Activated CD8-positive, alpha-beta memory T cell treated with anti-CD3 and anti-CD28 coated beads, Interleukin-2, amount 50 U/mL, for 48 hours (primary cell): Measurements from ENCODE around the gene CDH13.

Experiments
- DNase-seq: peaks from one replicate; pipeline ENCODE4 v3.0.0-alpha.2; 2020

The CDH13 gene

GRCh38 chr16:83653785-83654184 lies 1027.0 kb downstream of the CDH13 start:
- no peak for DNase-seq

GRCh38 chr16:83660282-83660681 lies 1033.5 kb downstream of the CDH13 start:
- no peak for DNase-seq

DNA sequence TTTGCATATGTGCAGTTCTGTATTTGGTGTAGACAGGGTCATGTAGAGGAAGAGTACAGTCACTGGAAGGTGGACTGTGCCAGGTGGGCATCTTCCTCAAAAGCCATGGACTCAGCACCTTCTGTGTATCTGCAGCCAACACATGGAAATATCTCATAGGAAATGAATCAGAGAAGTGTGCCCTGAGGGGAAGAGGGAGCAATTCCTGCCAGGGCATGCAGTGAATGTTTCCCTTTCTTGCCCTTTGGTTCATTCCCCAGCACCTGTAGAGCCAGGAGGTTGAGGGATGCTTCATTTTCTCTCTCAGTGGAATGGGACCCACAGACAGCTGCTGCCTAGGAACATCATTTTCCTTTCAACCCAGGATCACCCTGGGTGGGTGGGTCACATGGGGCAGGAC lies 1034.9 kb downstream of the CDH13 start:
- DNase-seq = no peak

- no peak for DNase-seq
Observed at GRCh38 chr16:83666449-83666848, 1039.7 kb downstream of the CDH13 start.

- DNase-seq = no peak
Observed at GRCh38 chr16:83669456-83669855, 1042.7 kb downstream of the CDH13 start.

- DNase-seq = peak; percentile 18
Observed at GRCh38 chr16:83674931-83675535, 1048.3 kb downstream of the CDH13 start.

GRCh38 chr16:83676086-83676485 lies 1049.3 kb downstream of the CDH13 start:
- no peak for DNase-seq

- no peak for DNase-seq
Observed at GRCh38 chr16:83680980-83681379, 1054.2 kb downstream of the CDH13 start.

DNA sequence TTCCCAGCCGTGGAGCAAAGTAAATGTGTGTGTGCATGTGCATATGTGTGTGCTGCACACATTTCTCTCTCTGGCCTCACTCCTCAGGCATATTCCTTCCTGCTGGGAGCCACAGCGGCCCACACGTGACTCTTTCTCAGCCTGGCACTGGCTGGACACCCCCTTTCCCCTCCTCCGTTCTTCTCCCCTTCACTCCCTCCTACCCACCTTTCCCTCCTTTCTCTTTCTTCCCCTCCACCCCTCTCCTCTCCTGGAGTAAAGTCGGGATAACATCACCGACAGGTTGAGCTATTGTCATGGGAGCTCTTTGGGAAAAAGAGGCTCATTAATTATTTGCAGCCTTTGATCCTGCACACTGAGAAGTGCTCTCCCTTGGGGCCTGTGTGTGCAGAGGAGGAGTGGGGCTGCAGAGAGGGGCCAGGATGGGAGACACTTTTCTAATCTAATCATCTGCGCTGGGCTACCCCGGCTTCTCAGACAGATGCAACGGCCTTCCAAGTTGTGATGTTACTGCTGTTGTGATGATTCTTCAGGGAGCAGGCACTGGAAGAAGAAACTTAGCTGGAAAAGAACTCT lies 1054.7 kb downstream of the CDH13 start:
- DNase-seq = no peak

DNA sequence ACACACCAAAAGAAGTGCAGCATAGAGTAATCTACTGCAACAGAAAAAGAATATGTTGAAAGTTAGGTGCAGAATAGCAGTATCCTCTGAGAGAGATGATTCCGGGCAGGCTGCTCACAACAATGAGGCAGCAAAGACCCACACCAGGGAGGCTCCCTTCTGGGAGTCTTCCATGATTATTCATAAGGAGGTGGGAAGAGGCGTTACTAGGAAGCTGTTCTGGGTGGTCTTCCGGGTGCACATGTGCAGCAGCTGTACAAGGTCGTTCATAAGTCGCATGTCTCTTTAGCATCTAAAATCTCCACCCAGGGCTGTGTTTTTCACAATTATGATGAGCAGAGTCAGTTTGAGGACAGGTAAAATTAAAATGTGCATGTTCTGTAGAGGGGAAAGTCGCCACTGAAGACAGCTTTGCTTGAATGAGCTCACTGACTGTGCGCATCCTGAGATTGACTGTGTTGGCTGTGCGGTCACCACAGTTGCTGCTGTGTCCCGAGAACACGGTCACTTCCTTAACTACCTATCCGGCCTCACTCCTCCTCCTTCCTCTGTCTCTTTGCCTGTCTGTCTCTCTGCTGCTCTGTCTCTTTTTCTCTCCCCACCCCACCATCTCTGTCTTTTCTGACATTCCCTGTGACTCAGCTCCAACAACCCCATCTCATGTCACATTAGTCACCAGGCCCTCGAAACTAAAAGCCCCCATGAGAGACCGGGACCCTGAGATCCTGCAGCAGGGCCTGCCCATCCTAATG lies 1055.5 kb downstream of the CDH13 start:
- DNase-seq = no peak

DNA sequence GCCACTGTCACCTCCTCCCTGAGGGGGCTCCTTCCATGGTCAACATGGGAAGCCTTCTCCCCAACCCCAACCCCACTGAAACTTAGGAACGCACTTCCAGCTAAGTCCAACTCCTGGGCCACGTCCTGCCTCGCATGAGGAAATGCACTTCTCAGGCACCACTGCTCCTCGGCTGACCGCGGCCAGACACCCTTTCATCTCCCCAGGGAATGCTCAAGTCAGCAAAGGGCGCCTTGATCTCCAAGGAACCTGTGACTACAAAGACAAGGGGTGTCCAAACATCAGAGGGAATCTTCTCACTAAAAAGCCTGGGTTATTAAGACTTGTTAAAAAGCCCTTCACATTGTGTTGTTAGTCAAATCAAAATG lies 1056.1 kb downstream of the CDH13 start:
- DNase-seq = no peak

DNA sequence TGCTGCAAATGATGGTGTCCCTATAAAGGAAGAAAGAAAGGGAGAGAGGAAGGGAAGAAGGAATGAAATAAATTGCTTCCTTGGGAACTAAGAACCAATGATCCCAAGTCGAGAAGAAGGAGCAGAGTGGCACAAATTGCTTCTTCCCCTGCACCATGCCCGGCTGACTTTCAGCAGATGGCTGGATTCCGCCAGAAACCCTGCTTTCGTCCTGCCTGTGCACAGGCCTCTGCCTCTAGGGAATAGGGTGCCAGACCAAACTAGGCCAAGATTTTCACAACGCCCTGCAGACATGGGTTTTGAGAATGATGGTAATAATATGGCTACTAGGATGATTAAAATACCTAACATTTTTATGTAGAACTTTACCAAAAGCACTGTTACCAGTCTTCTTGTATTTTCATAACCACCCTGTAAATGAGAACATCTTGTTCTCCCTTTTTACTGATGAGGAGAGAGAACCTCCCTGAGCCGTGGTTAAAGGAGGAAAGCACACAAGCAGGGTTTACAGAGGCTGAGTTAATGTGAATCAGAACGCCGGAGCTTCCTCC lies 1058.9 kb downstream of the CDH13 start:
- no peak for DNase-seq

DNA sequence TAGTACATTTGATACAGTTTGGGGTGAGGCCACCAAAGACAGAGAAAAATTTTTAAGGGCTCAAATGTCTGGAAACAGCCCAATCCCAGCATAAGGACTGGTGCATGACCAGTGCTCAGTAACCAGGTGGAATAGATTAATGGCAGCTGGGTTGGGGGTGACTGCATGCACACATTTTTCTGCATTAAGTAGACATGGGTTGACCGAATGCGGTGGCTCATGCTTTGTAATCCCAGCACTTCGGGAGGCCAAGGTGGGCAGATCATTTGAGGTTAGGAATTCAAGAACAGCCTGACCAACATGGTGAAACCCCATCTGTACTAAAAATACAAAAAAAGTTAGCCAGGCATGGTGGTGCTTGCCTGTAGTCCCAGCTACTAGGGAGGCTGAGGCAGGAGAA lies 1060.0 kb downstream of the CDH13 start:
- DNase-seq = no peak

DNA sequence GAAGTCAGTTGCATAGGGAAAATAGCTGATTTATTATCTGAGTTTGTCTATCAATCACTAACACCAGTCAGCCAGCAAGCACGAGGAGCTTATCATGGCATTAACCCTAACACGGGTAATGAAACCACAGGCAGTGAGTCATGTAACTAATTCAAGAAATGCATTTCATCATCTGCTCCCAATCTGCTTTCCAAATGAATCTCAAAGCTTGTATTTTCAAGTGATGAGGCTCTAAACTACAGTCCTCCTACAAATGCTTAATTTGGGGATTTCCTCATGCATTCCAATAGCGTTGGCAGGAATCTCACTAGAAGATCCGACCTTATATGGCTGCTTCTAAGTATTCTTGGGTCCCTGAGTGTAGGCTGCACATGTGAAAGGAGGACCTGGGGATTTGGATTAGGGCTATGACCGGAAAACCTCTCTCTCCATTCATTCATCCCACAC lies 1062.6 kb downstream of the CDH13 start:
- DNase-seq = no peak

DNA sequence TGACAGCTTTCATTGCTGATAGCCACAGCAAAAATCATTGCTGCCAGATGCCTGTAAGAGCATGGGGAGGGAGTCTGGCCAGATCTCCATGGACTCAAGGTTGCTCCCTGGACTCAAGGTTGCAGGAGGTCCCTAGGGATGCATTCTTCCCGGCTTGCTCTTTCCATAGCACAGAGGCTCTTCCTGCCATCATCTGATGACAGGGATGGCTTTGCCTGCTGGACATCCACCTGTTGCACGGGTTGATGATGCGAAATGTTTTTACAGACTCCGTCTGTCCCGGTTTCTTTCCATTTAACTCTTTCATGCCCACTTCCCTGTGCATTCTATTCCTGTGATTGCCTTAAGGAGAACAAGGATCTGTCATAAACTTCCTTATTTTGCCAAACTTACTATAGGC lies 1065.5 kb downstream of the CDH13 start:
- no peak for DNase-seq

GRCh38 chr16:83698964-83699363 lies 1072.2 kb downstream of the CDH13 start:
- no peak for DNase-seq

- no peak for DNase-seq
Observed at GRCh38 chr16:83699817-83700216, 1073.0 kb downstream of the CDH13 start.

DNA sequence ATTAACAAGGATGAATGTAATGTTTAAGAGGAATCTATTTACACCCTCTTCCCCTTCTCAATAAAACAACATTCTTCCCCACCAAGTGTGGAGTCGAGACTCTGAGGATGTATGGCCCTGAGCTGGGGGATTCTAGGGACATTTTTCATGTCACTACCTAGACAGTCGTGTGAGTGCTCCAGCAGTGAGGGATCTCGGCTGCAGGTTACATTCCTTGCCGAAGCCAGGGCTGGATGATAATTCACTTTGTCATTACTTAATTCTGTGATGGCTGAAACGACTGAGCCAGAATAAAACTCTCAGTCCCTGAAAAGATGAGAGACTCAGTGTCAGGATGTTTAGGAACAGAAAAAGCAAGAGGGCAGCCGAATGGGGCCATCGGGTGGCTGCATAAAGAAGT lies 1074.1 kb downstream of the CDH13 start:
- DNase-seq = no peak

- peak; percentile 52 for DNase-seq
Observed at GRCh38 chr16:83701494-83701893, 1074.7 kb downstream of the CDH13 start.

DNA sequence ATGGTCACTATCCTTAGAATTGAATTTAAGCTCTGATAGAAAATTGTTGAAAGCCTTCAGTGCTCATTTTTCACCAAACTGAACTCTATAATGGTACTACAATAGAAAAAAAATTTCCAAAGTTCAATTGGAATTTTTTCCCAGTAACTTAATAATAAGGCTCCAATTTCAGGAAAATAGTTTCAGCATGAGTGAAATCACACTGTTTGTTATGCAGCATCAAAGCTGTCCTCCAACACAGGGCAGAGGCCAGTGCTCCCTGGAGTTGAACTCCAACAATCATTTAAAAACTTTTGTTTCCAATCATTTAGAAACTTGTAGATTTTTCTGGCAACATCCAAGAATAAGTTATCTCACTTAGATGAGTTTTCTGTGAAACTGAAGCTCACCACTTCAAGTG lies 1077.9 kb downstream of the CDH13 start:
- DNase-seq = no peak

- no peak for DNase-seq
Observed at GRCh38 chr16:83705856-83706255, 1079.1 kb downstream of the CDH13 start.

DNA sequence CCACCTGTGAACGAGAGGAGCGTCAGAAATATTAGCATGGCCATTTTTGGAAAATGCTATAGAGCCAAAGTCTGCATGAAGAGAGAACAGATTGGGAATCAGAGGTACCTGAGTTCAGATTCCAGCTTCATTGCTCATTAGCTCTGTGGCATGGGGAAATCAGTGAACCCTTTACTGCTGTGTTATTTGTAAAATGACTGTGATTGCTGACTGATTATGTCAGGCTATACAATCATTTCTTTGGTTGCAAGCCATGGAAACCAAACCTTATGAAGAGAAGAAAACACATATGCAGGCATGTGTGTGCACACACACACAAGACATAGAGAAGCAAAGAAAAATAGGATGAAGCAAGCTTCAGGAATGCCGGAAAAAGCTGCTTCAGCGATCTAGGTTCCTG lies 1079.6 kb downstream of the CDH13 start:
- DNase-seq = no peak

DNA sequence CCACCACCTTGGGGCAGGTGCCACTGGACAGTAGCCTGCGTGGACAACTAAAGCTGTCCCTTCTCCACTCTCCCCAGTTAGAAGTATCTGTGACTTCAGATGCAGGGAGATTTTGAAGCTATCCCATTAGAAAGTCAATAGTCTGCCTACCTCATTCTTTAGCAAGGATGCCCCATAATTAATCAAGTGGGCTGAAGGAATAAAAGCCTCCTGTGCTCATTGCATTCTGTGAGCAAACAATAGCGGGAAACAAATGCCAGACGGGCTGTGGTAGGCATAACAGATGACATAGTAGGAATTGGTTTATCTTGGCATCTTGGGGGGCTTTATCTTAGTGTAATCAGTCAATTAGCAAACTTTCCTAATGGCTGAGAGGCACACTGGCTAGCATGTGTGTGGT lies 1084.3 kb downstream of the CDH13 start:
- DNase-seq = no peak

GRCh38 chr16:83713597-83713996 lies 1086.8 kb downstream of the CDH13 start:
- DNase-seq = no peak
